ENCODE measurements around the gene SND1.

The SND1 gene

GRCh38 chr7:127689194-127689772 is 37.3 kb downstream of the SND1 start:
- DNase-seq = no peak

DNA sequence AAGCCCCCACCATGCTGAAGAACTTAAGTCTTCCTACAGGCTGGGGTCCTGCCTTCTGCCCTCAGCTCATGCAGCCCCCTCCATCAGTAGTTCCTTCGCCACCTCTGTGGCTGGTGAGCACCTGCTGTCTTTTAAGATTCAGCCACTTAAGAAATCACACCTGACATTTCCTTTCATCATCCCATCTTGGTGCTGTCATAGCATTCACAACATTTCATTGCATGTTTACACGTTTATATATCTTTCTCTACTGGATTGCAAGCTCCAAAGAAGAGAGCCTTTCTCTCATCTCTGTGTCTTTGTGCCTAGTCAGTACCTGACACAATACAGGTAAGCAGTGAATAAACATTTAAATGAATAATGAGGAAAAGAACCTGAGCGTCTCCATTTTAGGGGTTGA is 38.3 kb downstream of the SND1 start:
- no peak for DNase-seq

DNA sequence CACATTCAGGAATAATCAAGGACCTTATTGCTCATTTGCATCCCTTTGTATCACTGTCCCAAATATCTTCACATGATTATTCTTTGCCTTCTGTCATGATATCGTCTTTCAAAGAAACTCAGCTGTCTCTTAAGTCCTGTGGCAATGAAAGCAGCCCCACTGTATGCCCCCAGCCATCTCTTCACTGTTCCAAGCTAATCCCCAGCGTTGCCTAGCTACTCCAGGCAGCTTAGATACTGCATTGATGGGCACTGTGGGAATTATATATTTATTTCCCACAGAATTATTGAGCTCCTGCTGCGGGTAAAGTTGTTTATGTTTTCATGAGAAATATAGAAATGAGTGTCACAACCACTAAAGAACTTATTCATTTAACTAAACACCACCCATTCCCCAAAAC is 38.8 kb downstream of the SND1 start:
- no peak for DNase-seq

- no peak for DNase-seq
These were observed 40.2 kb downstream of the SND1 start for GRCh38 chr7:127692200-127692599.

- DNase-seq = no peak
These were observed 47.9 kb downstream of the SND1 start for GRCh38 chr7:127699853-127700252.

DNA sequence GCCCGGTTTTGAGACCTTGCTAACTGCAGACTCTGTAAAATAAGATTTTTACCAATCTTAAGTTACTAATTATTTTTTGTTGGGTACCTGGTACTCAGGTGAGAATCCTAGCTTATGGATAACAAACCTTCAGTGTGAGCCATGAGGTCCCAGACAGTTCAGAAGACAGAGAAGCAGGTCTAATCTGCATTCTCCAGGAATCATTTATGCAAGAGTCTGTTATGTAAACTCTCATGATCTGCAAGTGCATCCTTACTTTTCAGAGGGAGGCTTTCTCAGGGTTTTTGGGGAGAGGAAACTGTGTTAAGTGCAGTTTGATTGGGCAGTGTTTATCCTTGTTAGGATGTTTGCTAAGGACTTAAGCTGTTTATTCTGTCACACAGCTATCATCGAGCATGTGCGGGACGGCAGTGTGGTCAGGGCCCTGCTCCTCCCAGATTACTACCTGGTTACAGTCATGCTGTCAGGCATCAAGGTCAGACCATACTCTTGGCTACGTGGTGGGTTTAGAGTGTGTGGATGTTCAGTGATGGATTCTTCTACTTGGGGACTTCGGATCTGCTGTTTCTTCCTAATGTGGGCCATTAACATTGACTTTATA is 50.2 kb downstream of the SND1 start:
- no peak for DNase-seq

- DNase-seq = peak; percentile 21
These were observed 50.9 kb downstream of the SND1 start for GRCh38 chr7:127702938-127703337.

DNA sequence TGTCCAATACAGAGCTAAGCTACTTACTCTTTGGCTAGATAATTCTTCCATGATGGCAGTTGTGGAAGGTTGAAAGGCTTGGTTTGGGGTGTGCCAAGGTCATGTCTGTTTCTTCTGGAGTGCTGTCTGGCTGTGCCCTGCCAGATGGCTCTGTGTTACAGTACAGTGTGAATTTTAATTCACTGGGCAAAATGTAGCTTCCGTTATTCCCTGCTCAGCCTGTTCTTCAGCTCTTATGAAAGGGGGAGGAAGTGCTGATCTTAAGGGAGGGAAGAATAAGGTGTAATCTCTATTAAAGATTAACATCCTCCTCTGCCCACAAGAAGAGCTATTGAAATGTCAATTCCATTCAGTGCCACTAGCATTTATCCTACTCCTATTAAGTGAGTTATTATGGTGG is 52.2 kb downstream of the SND1 start:
- no peak for DNase-seq

GRCh38 chr7:127705461-127705959 is 53.5 kb downstream of the SND1 start:
- DNase-seq = no peak

DNA sequence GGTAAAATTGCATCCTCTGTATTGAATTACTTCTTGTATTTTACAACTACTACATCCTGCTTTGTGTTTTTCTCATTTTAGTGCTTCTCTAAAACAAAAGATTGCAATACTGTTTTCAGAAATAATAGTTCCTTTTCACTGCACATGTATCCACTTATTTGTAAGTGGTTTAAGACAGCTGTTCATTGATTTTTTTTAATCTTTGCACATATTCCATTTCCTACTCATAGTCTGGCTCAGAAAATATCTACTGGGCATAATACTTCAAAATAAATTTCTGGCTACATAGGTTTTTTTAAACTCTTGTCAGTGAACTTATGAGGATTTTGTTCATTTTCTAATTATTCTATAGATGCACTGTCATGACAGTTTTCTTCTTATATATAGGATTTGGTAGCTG is 54.8 kb downstream of the SND1 start:
- DNase-seq = no peak

DNA sequence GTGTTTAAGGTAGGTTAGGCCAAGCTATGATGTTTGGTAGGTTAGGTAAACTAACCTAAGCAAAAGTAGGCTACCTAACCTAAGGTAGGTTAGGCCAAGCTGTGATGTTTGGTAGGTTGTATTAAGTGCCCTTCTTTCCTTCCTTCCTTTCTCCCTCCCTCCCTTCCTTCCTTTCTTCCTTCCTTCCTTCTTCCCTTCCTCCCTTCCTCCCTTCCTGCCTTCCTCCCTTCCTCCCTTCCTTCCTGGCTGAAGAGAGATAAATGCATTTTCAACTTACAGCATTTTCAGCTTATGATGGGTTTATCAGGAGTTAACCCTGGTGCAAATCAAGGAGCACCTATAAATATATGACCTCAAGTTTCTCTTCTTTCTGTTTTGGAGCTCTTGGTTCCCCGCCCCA is 56.2 kb downstream of the SND1 start:
- DNase-seq = no peak

DNA sequence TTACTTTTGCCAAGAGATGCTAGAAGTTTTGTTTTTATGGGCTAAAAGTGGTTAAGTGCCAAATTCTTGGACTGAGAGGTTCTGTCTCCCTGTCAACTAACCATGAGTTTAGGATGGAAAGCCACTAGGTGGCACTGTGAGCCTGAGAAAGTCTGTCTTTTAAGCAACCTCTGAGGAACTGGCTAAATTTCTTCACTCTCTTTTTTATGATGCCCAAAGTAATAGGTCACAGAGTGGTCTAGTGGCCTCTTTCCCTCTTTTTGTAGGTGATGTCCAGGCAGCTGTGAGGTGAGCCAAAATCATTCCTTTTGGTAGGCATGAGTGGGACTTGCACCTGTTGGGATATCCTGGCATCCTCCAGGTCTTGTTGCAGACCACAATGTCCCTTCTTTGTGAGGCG is 56.8 kb downstream of the SND1 start:
- peak; percentile 78 for DNase-seq

DNA sequence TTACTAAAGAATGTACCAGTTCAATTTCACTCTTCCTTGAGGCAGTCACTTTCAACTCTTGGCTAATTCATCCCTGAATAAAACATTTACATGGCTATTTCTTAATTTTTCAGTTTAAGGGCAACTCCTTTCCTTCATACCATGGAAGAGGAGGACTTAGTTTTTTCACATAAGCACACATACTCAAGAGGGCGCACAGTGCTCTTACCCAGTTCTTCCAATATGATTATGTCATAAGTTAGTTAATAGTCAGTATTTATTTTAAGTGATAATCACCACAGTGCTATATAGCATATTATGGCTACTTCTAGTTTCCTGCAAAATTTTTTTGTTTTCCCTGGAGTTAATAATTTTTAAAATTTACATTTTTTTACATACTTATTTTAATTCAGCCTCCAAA is 58.6 kb downstream of the SND1 start:
- DNase-seq = no peak

DNA sequence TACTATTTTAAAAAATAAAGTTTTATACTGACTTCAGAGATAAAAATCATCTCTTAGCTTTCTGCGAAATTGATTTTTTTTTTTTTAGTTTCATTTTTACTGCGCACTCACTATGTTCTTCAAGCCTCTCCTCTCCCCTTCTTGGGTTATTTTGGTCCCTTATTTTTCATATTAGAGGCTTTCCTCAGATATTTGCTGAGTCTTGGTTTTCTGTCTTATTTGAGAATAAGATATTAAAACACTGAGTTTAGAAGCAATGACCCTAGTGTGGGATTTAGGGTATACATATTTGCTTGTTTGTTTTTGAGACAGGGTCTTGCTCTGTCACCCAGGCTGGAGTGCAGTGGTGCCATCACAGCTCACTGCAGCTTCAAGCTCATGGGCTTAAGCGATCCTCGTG is 59.9 kb downstream of the SND1 start:
- no peak for DNase-seq

- no peak for DNase-seq
These were observed 61.0 kb downstream of the SND1 start for GRCh38 chr7:127713006-127713405.

DNA sequence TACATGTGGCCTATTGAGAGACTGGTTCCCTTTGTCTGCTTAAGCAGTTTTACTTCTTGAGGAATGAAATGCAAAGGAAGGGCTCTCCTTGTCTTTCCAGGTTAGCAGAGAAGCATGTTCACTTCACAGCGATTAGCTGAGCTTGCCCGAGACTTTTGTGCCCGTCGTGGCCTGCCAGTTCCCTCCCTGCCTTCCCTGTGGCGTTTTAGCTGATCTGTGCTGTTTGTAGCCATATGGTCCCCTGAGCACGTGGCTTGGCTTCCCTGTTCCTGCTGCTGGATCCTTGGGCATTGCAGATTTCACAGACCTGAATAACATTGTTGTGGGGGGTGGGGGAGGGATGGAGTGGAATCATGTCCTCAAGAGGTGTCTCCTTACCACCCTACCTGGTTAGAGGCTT is 61.8 kb downstream of the SND1 start:
- no peak for DNase-seq

DNA sequence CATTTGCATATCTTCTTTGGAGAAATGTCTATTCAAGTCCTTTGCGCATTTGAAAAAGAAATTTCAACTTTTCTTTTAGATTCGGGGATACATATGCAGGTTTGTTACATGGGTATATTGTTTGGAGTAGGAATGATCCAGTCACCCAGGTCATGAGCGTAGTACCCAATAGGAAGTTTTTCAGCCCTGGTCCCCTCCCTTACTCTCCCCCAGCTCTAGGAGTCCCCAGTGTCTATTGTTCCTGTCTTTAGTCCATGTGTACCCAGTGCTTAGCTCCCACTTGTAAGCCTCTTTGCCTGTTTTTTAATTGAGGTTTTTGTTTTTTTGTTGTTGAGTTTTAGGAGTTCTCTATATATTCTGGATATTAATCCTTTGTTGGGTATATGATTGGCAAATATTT is 63.3 kb downstream of the SND1 start:
- no peak for DNase-seq

DNA sequence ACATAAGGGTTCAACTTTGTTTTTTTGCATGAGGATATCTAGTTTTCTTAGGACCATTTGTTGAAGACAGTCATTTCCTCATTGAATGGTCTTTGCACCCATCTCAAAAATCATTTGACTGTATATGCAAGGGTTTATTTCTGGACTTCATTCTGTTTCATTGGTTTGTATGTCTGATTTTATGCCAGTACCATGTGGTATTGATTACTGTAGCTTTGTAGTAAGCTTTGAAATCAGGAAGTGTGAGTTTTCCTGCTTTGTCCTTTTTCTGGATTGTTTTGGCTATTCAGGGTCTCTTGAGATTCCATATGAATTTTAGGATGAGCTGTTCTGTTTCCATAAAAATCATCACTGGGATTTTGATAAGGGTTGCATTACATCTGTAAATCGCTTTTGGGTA is 63.9 kb downstream of the SND1 start:
- peak; percentile 53 for DNase-seq

GRCh38 chr7:127717502-127718339 is 65.7 kb downstream of the SND1 start:
- no peak for DNase-seq

GRCh38 chr7:127718340-127718679 is 66.3 kb downstream of the SND1 start:
- no peak for DNase-seq

DNA sequence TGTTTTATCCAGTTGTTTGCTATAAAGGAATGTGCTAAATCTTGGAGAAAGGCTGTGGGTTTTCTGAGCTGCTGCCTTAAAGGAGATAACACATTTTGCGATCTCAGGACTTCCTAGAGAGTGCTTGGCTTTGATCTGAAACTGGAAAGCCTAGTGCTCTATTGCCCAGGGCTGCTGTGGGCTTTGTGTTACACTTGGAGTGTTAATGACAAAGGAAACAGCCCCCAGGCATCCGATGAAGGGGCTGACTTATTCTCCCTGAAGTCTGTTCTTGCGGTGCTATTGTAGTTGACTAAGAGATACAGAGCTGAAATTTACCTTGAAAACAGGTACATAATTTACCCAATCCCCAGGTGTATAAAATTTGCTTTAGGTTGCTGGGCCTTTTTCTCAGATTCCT is 74.5 kb downstream of the SND1 start:
- no peak for DNase-seq

DNA sequence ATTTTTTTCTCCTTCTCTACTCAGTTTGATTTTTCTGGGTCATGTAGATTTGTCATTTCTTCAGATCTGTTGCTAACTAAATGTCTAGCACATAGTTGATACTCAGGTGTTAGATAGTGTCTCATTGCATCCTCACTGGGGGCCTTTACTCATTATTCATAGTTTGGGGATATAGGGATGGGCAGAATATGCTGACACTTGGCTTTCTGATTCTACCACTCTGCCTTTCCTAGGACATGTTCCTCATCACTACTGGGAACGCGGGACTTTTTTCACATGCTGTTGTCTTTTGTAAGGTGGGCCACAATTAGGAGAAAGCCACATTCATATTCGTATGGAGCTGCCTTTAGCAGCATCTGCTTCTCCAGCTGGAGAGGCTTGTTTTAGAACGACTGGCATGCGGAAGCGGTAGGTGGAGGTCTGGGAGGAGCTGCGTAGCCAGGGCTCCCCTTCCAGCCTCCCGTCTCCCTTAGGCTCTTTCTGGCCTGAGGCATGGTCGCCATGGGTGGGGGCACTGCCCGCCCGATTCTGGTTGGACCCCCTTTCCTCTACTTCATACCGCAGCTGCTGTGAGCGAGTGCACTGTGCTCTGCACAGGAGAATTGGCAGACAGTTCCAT is 78.8 kb downstream of the SND1 start:
- DNase-seq = no peak

- DNase-seq = no peak
These were observed 79.6 kb downstream of the SND1 start for GRCh38 chr7:127731431-127732080.
